Skeletal muscle tissue (tissue), 5 donors: ENCODE measurements around the gene RDH5. TPM values are rescaled to one million over a fixed set of nuclear protein-coding genes. Genes with fewer than 3 reads are reported as not detected.
A peak's percentile ranks its signal among the peaks of the same experiment; 100 is the strongest.
"Not testable (repeated sequence)": the region's sequence is repeated elsewhere in the genome, so short reads cannot be mapped to it uniquely, and the experiment has no call there.

Experiments used
- H3K27ac ChIP-seq: one replicate; pipeline ENCODE4 v1.7.0; 2013; ENCODE audit warnings: mild to moderate bottlenecking, low read depth, low read length, inconsistent platforms
- H3K27me3 ChIP-seq, 3 donors: one replicate each; pipeline ENCODE4 v1.7.0; 2013; ENCODE audit warnings: low read length in 3 of 3; ENCODE audit not compliant: control insufficient read depth in 3 of 3, insufficient read depth in 3 of 3
- H3K36me3 ChIP-seq, 3 donors: one replicate each; pipeline ENCODE4 v1.7.0; 2013; ENCODE audit warnings: low read length in 3 of 3; ENCODE audit not compliant: control insufficient read depth in 3 of 3, insufficient read depth in 3 of 3
- H3K4me1 ChIP-seq, 3 donors: one replicate each; pipeline ENCODE4 v1.7.0; 2013; ENCODE audit warnings: low read length in 3 of 3, mild to moderate bottlenecking in 3 of 3; ENCODE audit not compliant: control insufficient read depth in 3 of 3, insufficient read depth in 3 of 3
- H3K4me3 ChIP-seq, 3 donors: one replicate each; pipeline ENCODE4 v1.7.0; 2013; ENCODE audit warnings: low read length in 3 of 3
- H3K9ac ChIP-seq, 3 donors: one replicate each; pipeline ENCODE4 v1.7.0; 2013; ENCODE audit warnings: low read length in 3 of 3, mild to moderate bottlenecking in 3 of 3, moderate library complexity in 2 of 3, low read depth in 1 of 3
- H3K9me3 ChIP-seq, 3 donors: one replicate each; pipeline ENCODE4 v1.7.0; 2013; ENCODE audit warnings: low read length in 3 of 3; ENCODE audit not compliant: control insufficient read depth in 3 of 3
- small RNA-seq: library from RNA; depleted of rRNA; stranded (forward); fragments of <200 nt; gene quantifications from one replicate; pipeline ENCODE3, GENCODE V24; 2014
- total RNA-seq: library from RNA; depleted of rRNA; stranded (reverse); fragments of >200 nt; gene quantifications from one replicate; pipeline ENCODE4 v1.2.3, GENCODE V29; 2014
- donor health status: Osteomylitis.

Gene RDH5
- total RNA-seq, 1 donor from 2014 or later = 19.8 TPM

DNA sequence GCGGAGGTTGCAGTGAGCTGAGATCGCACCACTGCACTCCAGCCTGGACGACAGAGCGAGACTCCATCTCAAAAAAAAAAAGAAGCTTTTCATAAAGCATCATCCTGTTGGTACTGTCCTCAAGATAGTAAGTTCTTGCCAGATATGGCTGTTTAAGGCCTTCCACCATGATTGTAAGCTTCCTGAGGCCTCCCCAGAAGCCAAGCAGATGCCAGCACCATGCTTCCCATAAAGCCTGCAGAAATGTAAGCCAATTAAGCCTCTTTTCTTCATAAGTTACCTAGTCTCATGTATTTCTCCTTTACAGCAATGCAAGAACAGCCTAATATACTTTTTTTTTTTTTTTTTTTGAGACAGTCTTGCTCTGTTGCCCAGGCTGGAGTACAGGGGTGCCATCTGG is 38.4 kb downstream of the RDH5 start:
- H3K27ac ChIP-seq, H3K9ac ChIP-seq: not testable (repeated sequence)
- peaks cover 21 to 52% (median 44%) of the 10 kb centered on the region in 3 donors for H3K36me3 ChIP-seq

DNA sequence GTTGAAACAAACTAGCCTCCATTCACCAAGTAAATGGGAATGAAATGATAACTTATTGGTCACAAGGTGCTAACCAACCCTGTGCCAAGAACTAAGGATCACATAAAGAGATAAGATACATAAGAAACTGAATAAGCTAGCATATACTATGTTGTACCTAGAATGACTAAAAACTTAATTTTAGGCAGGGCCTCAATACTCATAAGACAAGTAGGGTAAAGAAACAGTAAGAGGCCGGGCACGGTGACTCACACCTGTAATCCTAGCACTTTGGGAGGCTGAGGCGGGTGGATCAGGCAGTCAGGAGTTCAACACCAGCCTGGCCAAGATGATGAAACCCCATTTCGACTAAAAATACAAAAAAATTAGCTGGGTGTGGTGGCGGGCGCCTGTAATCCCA is 40.5 kb downstream of the RDH5 start:
- H3K27ac ChIP-seq = no peak overlapping the region
- H3K4me3 ChIP-seq = no peak overlapping the region
- H3K36me3 ChIP-seq = peaks cover 10 to 43% (median 32%) of the 10 kb centered on the region in 3 donors
- H3K9ac ChIP-seq = no peak overlapping the region
- H3K4me1 ChIP-seq = no peaks in the 10 kb centered on the region
- H3K27me3 ChIP-seq = no peaks in the 10 kb centered on the region
- no peaks in the 10 kb centered on the region for H3K9me3 ChIP-seq

More for the DNA sequence above, 38.4 kb downstream of the RDH5 start:
- not testable (repeated sequence) for H3K9me3 ChIP-seq, H3K4me1 ChIP-seq, H3K4me3 ChIP-seq, H3K27me3 ChIP-seq

DNA sequence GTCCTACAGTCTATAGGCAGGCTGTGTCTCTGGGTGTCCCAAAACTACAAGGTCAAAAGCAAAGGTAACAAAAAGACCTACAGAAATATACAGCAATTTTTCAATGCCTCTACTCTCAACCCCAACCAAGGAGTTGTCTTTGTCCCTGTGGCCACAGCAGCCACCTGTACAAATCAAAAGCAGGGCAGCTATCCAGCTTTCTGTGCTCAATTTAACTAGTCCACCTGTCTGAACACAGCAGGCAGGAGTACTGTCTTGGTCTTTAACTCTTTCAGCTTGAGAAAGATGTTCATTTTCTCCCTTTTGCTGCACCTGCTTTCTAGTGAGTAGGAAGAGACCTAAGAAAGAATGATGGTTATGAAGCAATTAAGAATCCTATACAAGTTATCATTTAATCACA is 42.5 kb downstream of the RDH5 start:
- Histone ChIP-seq H3K27ac (no peak overlapping the region), H3K4me1 (no peaks in the 10 kb centered on the region), H3K36me3 (peaks cover 8 to 24% (median 23%) of the 10 kb centered on the region in 3 donors), H3K9ac (no peak overlapping the region), H3K9me3 (no peaks in the 10 kb centered on the region), H3K4me3 (no peak overlapping the region), H3K27me3 (no peaks in the 10 kb centered on the region)

DNA sequence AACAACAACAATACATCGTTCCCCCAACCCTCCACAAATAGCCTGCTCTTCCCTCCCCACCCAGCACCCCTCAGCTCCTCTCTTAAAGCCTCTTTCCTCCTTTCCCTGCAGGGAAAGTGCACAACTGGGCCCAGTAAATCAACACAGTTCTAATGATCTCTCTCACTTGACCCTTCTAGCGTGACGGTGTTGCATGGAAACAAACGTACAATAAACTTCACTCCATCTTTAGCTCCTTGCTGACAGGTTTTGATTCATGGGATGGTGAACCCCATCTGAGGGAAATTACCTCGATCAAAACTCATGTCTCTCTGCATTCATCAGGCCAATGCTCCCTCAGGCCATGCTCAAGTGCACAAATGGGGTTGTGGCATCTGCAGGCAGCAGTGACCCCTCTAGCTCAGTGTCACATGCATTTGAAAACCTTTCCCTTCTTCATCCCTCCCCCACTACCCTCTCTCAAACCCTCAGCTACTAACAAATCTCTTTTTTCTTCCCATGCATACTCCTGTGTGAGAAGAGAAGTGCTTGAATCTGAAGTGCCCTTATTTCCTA is 45.6 kb downstream of the RDH5 start:
- H3K27ac ChIP-seq = no peak overlapping the region
- H3K4me1 ChIP-seq = no peaks in the 10 kb centered on the region
- H3K9me3 ChIP-seq = no peaks in the 10 kb centered on the region
- peaks cover 0 to 12% (median 2%) of the 10 kb centered on the region in 3 donors for H3K36me3 ChIP-seq
- H3K27me3 ChIP-seq = no peaks in the 10 kb centered on the region
- no peak overlapping the region for H3K4me3 ChIP-seq
- no peak overlapping the region for H3K9ac ChIP-seq

DNA sequence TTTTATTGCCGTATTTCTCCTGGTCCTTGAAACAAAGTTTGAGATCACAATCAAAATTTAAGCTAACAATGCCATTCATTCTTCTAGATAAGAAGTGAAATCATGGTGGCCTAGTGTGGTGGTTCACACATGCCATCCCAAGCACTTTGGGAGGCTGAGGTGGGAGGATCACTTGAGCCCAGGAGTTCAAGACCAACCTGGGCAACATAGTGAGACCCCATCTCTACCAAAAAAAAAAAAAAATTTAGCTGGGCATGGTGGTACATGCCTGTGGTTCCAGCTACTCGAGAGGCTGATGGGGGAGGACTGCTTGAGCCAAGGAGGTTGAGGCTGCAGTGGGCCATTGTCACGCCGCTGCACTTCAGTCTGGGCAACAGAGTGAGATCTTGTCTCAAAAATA is 47.0 kb downstream of the RDH5 start:
- Histone ChIP-seq H3K4me3 (no peak overlapping the region), H3K9me3 (no peaks in the 10 kb centered on the region), H3K4me1 (peaks cover 6 to 10% (median 9%) of the 10 kb centered on the region in 3 donors), H3K27me3 (no peaks in the 10 kb centered on the region), H3K27ac (no peak overlapping the region), H3K36me3 (peaks cover 0 to 14% (median 2%) of the 10 kb centered on the region in 3 donors), H3K9ac (no peak overlapping the region)

DNA sequence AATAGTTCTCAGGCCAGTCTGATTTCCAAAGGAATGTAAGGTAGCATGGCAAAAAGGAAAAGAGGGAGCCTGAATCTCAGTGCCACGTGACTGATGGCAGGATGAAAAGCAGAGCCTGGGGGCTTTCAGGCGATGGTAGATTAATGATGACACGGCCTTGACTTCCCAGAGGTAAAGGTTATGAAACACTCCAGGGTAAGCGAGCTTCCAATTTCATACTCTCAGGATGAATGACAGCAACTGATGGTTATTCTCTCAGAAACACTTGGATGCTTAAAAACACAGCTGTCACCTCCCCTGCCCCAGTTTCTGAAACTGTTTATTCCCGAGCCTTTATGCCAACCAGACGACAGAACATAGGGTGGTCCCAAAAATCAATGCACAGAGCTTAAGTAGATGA is 51.5 kb downstream of the RDH5 start:
- Histone ChIP-seq H3K9ac (peak overlapping the region in 1 of 3 donors; percentile 7), H3K36me3 (peaks cover 2 to 12% (median 6%) of the 10 kb centered on the region in 3 donors), H3K9me3 (no peaks in the 10 kb centered on the region), H3K27ac (peak overlapping the region; percentile 17), H3K4me1 (peaks cover 6 to 12% (median 12%) of the 10 kb centered on the region in 3 donors), H3K4me3 (no peak overlapping the region), H3K27me3 (no peaks in the 10 kb centered on the region)

Small RNA genes within 50 kb of the gene (small RNA-seq; reads per million reads assigned to genes)
- gene AC009779.1 (not detected), gene RF00017 (not detected)

Other genes with a start within 250 kb of the RDH5 start
- gene OR6C68, start 228.0 kb upstream of the RDH5 start, total RNA-seq = not detected
- not detected for gene OR6C4, start 170.8 kb upstream of the RDH5 start, total RNA-seq
- not detected for gene OR2AP1, start 147.9 kb upstream of the RDH5 start, total RNA-seq
- not detected for gene OR10P1, start 83.5 kb upstream of the RDH5 start, total RNA-seq
- gene ITGA7, start 12.5 kb upstream of the RDH5 start, total RNA-seq = 123 TPM
- gene BLOC1S1, start 4.3 kb upstream of the RDH5 start, total RNA-seq = 42.3 TPM
- gene CD63, start 8.6 kb downstream of the RDH5 start, total RNA-seq = 1,640 TPM
- 3.1 TPM for gene GDF11, start 22.7 kb downstream of the RDH5 start, total RNA-seq
- gene SARNP, start 97.3 kb downstream of the RDH5 start, total RNA-seq = 71.5 TPM
- gene ORMDL2, start 97.6 kb downstream of the RDH5 start, total RNA-seq = 11.0 TPM
- 33.4 TPM for gene DNAJC14, start 109.2 kb downstream of the RDH5 start, total RNA-seq
- 2.6 TPM for gene MMP19, start 122.5 kb downstream of the RDH5 start, total RNA-seq
- 16.2 TPM for gene PYM1, start 207.5 kb downstream of the RDH5 start, total RNA-seq
- 6.8 TPM for gene DGKA, start 210.8 kb downstream of the RDH5 start, total RNA-seq
- 0.52 TPM for gene PMEL, start 245.6 kb downstream of the RDH5 start, total RNA-seq
- gene CDK2, start 246.4 kb downstream of the RDH5 start, total RNA-seq = 9.4 TPM